HG03139 (cell line): ENCODE data around the gene PRPS1.
"Not testable (repeated sequence)": the region's sequence is repeated elsewhere in the genome, so short reads cannot be mapped to it uniquely, and the experiment has no call there.

Source experiments
- ATAC-seq: cut with Tn5 transposase; IDR thresholded peaks from one replicate; pipeline ENCODE4 v1.9.1; 2021; ENCODE audit not compliant: unreplicated experiment

PRPS1 gene

GRCh38 chrX:107629540-107629909, 1.2 kb downstream of the PRPS1 start:
- ATAC-seq: no peak

- no peak for ATAC-seq
Measured at GRCh38 chrX:107630031-107630689, 1.9 kb downstream of the PRPS1 start.

GRCh38 chrX:107632346-107632745, 4.0 kb downstream of the PRPS1 start:
- ATAC-seq: no peak

- no peak for ATAC-seq
Measured at GRCh38 chrX:107646735-107647134, 18.4 kb downstream of the PRPS1 start.

DNA sequence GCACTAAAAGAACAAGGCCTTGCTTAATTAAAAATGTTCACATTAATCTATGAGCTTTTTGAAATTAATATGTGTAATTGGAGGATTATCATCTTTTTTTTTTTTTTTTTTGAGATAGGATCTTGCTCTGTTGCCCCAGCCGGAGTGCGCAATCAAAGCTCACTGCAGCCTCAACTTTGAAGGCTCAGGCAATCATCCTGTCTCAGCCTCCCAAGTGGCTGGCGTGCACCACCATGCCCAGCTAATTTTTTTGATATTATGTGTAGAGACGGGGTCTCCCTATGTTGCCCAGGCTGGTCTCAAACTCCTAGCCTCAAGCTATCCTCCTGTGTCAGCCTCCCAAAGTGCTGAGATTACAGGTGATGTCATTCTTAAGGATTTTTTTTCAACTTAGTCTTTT, 20.0 kb downstream of the PRPS1 start:
- no peak for ATAC-seq

DNA sequence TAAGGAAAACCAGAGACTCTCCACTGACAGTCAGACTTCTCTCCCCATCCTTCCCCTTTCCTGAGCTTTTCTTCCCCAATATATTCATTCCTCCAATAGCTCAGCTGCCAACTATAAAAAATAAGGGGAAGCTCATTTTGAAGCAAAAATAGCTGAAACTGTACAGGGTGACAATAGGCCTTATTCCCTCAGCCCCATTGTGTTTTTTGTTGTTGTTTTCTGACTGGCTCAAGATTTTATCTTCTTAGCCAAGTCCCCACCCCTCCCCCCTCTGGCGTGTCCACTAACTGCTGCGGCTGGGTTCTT, 26.2 kb downstream of the PRPS1 start:
- no peak for ATAC-seq

GRCh38 chrX:107654872-107655761, 26.8 kb downstream of the PRPS1 start:
- peak; percentile 71 for ATAC-seq

DNA sequence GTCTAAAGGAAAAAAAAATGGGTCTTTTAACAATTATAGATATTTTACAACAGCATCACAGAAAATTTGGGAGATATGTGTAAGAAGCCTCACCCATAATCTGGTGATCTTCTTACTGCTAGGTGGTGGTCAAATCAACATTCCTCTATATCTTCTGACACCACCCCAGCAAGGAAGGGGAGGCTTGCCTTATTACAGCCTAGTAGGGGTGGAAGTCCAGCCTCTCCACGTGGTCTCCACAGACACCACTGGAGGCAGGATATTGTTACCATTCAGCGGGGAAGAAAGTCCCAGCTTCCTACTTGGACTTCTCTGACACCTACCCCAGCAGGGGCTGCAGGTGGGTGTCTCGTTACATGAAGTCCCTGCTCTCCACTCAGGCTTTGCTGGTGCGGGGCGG, 28.7 kb downstream of the PRPS1 start:
- ATAC-seq: no peak

DNA sequence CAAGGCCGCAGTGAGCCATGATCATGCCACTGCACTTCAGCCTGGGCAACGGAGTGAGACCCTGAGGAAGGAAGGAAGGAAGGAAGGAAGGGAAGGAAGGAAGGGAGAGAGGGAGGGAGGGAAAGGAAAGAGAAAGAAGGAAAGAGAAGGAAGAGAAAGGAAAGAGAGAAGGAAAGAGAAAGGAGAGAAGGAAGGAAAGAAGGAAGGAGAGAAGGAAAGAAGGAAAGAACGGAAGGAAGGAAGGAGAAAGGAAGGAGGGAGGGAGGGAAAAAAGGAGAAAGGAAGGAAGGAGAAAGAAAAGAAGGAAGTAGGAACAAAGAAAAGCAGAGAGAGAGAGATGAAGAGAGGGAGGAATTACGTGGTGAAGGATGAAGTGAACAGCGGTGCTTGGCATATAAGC, 30.4 kb downstream of the PRPS1 start:
- ATAC-seq: no peak

DNA sequence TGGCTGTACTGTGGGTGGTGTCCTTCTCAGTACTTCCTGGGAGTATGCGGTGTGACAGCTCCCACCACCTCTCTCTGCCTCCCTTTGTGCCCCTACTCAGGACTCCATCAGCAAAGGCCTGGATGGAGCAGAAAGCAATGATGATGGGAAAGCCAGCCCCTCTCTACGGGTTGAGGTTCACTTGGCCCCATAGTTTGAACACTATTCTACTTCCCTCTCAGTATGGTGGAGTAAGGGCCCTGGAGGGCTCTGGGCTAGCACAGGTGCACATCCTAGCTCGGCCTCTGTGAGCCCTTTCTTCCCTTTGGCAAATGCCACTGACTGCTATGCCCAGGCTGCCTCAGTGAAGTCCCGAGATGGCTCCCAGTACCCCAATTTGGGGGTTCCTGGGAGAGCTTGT, 31.0 kb downstream of the PRPS1 start:
- no peak for ATAC-seq

DNA sequence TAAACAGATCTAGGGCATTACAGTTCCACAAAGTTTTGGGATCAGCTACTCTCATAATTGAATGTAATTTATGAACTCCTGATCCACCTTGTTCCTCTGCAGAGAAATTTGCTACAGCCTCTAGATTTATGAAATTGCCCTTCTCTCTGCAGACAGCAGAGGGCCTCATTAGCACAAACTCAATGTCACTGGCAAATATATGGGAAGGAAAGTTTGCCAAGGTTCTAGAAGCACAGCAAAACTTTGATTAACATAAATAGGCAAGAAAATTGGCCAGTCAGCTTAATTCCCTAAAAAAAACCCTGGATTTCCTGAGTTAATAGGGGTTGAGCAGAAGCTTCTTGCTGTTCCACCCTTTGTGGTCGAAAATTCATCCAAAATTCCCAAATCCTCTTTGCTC, 31.5 kb downstream of the PRPS1 start:
- no peak for ATAC-seq

- ATAC-seq: no peak
Measured at GRCh38 chrX:107662145-107662544, 33.8 kb downstream of the PRPS1 start.

DNA sequence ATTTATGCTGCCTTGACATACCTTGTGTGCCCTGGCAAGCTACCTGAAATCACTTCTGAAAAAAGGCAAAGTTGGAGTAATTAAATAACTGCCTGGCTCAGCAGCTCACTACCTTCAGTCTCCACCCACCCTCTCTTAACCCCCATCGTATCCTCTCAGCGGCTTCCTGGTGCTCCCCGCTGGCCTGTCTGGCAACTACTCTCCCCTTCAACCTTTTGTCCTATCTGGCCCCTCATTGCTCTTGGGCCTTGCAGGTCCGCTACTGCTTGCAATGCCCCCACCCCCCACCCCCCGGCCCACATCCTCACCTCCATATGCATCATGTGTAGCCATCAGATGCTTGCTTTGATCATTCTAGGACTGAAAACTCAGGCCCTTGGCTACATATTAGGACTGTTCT, 34.5 kb downstream of the PRPS1 start:
- no peak for ATAC-seq

DNA sequence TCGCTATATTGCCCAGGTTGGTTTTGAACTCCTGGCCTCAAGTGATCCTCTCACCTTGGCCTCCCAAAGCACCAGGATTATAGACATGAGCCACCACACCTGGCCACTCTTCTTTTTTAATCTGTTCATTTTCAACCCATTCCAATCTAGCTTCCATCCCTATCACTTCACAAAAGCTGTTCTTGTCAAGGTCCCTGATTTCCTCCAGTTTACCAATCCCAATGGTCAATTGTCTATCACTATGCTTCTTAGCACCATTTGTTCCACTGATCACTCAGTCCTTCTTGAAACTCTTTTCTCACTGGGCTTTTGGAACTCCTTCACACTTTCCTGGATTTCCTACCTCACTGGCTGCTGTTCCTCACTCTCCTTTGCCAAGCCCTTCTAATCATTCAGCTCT, 38.6 kb downstream of the PRPS1 start:
- ATAC-seq: no peak

DNA sequence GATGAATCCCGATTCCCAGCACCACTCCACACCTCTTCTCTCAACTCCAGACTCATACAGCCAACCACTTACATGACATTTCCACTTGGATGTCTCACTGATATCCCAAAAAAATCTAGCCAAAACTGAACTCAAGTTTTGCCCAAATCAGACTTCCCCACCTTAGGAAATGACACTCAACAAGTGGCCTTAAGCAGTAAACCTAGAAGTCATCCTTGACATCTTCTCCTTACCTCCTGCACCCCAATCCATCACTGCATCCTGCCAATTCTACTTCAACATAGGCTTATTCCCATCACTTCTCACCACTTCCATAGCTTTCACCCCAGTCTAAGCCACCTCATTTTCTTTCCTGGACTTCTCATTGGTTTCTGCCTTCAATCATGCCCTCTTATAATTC, 39.1 kb downstream of the PRPS1 start:
- no peak for ATAC-seq

GRCh38 chrX:107668710-107669109, 40.4 kb downstream of the PRPS1 start:
- ATAC-seq: not testable (repeated sequence)

DNA sequence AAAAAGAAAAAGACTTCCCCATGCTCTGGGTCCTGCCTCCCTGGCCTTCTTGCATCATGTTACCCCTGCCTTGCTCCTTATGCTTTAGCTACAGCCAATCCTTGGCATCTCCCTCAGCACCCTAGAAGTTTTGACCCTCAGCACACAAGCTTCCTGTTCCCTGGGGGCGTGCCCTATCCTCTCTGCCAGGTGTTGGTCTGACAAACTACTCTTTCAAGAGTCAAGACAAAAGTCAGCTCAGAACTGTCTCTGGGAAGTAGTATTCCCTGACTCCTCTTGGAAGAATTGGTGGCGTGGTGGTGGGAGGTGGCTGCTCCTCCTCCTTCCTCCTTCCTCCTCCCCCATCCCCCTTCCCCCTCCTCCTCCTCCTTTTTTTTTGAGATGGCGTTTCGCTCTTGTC, 41.0 kb downstream of the PRPS1 start:
- no peak for ATAC-seq

DNA sequence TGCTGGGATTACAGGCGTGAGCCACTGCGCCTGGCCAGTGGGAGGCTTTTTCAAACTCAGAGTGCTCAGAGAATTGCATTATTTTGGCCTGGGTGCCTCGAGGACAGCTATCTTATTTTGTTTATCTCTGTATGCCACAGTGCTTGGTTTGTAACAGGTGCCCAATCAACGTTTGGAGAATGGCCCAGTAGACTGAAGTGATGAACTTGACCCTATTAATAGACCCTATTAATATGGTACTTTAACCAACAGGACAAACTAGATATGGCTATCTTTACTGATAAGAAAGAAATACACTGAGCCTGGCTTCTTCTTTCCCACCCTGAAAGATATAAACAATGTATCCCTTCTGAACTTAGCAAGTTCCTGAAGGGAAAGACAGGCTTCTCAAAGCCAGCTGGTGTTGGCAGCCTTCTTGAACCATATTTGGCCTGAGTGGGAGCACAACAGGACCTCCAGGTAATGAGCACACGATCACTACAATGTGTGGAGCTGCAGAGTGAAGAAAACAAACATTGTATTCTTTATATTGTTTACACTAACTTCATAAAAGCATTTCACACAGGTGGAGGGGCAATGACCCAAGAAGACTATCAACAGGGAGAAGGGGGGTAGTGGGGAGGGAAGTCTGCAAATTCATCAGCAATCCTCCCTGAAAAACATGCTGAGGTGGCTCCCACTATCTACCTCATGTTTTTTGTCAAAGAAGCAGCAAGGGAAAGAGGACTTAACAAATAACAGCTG, 41.7 kb downstream of the PRPS1 start:
- ATAC-seq: no peak

DNA sequence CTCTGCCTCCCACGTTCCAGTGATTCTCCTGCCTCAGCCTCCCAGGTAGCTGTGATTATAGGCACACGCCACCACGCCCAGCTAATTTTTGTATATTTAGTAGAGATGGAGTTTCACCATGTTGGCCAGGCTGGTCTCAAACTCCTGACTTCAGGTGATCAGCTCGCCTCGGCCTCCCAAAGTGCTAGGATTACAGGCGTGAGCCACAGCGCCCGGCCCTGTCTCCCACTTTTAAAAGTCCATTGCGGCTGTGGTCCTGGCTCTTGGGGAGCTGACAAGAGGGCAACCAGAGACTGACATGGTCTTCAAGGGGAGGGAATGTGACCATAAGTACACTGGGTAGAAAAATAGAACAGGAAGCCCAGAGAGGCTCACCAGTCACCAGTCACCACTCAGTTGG, 42.9 kb downstream of the PRPS1 start:
- not testable (repeated sequence) for ATAC-seq

DNA sequence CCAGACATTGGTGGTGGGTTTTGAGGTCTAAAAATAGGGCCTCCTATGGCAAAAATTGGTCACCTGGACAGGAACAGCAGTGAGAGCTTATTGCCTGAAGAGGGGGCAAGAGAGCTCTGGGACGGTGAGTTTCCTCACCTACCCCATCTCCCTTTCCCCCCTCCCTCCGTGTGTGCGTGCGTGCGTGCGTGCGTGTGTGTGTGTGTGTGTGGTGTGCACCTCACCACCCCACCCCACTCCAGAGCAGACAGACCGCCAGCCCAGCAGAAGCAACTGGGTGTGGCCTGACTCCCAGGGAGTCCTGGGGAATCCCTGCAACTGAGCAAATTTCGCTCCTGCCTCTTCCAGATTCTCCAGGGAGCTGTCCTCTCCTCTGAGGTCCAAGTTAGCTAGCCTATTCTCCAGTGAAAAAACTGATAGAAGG, 44.7 kb downstream of the PRPS1 start:
- peak; percentile 31 for ATAC-seq

DNA sequence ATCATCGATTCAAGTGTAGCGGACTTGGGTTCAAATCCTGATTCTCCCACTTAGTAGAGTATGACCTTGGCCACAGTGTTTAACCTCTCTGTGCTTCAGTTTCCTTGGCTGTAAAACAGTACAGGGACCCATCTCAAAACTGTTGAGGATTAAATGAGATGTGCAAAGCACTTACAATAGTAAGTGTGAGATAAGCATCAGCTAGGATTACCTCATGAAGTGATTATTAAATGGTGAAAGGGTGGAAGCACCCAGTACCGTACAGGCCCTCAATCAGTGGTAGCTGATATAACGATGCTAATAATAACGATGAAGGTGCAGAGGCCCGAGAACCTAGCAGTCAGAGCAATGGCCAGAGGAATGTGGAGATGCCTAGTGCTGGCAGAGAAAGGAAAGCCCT, 45.1 kb downstream of the PRPS1 start:
- peak; percentile 0 for ATAC-seq

GRCh38 chrX:107673933-107674479, 45.7 kb downstream of the PRPS1 start:
- ATAC-seq: peak; percentile 90
